ENCODE measurements around the gene MORN1. TPM values are rescaled to one million over a fixed set of nuclear protein-coding genes. Genes with fewer than 3 reads are reported as not detected.

The MORN1 gene
- total RNA-seq, 6 experiments from 2014 or later: 3.1 to 7.1 (median 4.5) TPM

GRCh38 chr1:2419416-2419815 lies 28.1 kb upstream of the MORN1 start:
- TF ChIP-seq CTCF (IDR thresholded peaks at IDR 0.05) (no peak), POLR2A (IDR thresholded peaks at IDR 0.05) (no peak)
- intact Hi-C loops (cut with DNase I): loop anchor here in 1 of 2 donors (5.0 kb wide), 1 partner anchor 128 kb away; no protein-coding TSS in a partner anchor
- DNase-seq: no peak
- H3K27ac ChIP-seq: no peak overlapping the region
- H3K4me3 ChIP-seq: no peak overlapping the region
- no peaks in the 10 kb centered on the region for H3K36me3 ChIP-seq
- H3K9me3 ChIP-seq: no peaks in the 10 kb centered on the region
- WGBS (ENCODE audit: insufficient coverage, low coverage, low lambda C conversion rate, missing lambda C conversion rate): no CpG with 5 or more reads among the region's 16 CpGs
- no peaks in the 10 kb centered on the region for H3K27me3 ChIP-seq
- peaks cover 0 to 2% (median 0%) of the 10 kb centered on the region in 4 donors for H3K4me1 ChIP-seq
- ATAC-seq: no peak

DNA sequence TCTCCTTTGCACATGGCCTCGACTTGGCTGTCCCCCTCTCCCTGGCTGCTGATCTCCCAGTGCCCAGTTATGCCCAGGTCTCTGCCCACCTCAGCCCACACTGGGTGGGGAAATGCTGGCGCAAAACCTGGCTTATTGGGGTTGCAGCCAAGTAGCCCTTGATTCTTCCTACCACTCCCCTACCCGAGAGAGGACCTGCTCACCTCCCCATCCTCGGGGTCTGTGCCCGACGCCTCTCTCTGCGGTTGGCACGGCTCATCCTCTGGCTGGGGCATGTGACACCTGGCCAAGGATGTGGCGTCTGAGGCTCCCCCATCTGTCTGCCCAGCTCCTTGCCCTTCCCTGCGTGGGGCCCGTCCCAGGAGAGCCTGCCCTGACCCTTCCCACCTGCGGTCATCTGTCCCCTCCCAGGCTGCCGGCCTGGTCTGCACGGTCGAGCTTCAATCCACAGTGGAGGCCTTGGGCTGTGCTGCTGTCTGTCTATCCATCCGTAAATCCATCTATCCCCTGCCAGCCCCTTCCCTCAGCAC lies 27.5 kb upstream of the MORN1 start:
- Histone ChIP-seq H3K27me3 (no peaks in the 10 kb centered on the region), H3K9me3 (no peaks in the 10 kb centered on the region), H3K36me3 (no peaks in the 10 kb centered on the region), H3K27ac (no peak overlapping the region), H3K4me1 (peaks cover 0 to 8% (median 2%) of the 10 kb centered on the region in 4 donors), H3K4me3 (no peak overlapping the region)
- WGBS (ENCODE audit: insufficient coverage, low coverage, low lambda C conversion rate, missing lambda C conversion rate): 50% methylated on average over 10 of the region's 16 CpGs
- DNase-seq (no peak), ATAC-seq (no peak)
- TF ChIP-seq CTCF (IDR thresholded peaks at IDR 0.05) (no peak), POLR2A (IDR thresholded peaks at IDR 0.05) (no peak)
- intact Hi-C loops (cut with DNase I): loop anchor here in 1 of 2 donors (5.0 kb wide), 1 partner anchor 128 kb away; no protein-coding TSS in a partner anchor

DNA sequence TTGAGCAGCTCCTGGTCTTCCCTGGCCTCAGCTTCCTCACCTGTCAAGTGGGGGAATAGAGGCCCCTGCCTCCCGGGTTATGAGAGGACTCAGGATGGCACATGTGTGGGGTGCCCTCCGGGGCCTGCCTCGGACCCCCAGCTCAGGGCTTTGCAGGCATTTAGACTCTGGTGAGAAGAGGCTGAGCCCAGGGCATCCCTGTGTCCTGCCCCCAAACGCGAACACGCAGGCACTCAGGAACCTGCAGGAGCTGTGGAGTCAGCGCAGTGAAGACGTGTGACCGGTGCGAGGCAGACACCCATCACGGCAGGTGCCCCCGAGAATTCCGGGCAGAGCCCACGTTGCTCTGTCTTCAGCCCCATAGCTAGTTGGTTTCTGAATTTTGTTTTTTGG lies 26.5 kb upstream of the MORN1 start:
- H3K4me1 ChIP-seq: peaks cover 0 to 13% (median 5%) of the 10 kb centered on the region in 4 donors
- no peaks in the 10 kb centered on the region for H3K36me3 ChIP-seq
- H3K27ac ChIP-seq: no peak overlapping the region
- H3K27me3 ChIP-seq: no peaks in the 10 kb centered on the region
- no peak for TF ChIP-seq POLR2A (IDR thresholded peaks at IDR 0.05)
- no peak for TF ChIP-seq CTCF (IDR thresholded peaks at IDR 0.05)
- no peak overlapping the region for H3K4me3 ChIP-seq
- no peaks in the 10 kb centered on the region for H3K9me3 ChIP-seq
- DNase-seq: no peak
- WGBS (ENCODE audit: insufficient coverage, low coverage, low lambda C conversion rate, missing lambda C conversion rate): 64% methylated on average over 6 of the region's 14 CpGs
- no peak for ATAC-seq
- intact Hi-C loops (cut with DNase I): loop anchor here in 1 of 2 donors (5.0 kb wide), 1 partner anchor 129 kb away; no protein-coding TSS in a partner anchor

GRCh38 chr1:2417083-2417832 lies 25.9 kb upstream of the MORN1 start:
- no peak for TF ChIP-seq CTCF (IDR thresholded peaks at IDR 0.05)
- TF ChIP-seq POLR2A (IDR thresholded peaks at IDR 0.05): no peak
- peaks cover 0 to 13% (median 5%) of the 10 kb centered on the region in 4 donors for H3K4me1 ChIP-seq
- H3K9me3 ChIP-seq: no peaks in the 10 kb centered on the region
- H3K36me3 ChIP-seq: no peaks in the 10 kb centered on the region
- no peak overlapping the region for H3K27ac ChIP-seq
- no peak for ATAC-seq
- no peak overlapping the region for H3K4me3 ChIP-seq
- no peaks in the 10 kb centered on the region for H3K27me3 ChIP-seq
- DNase-seq: no peak
- 72% methylated on average over 2 of the region's 13 CpGs for WGBS (ENCODE audit: insufficient coverage, low coverage, low lambda C conversion rate, missing lambda C conversion rate)
- intact Hi-C loops (cut with DNase I): loop anchor here in 1 of 2 donors (5.0 kb wide), 1 partner anchor 130 kb away; no protein-coding TSS in a partner anchor

Data from right lobe of liver (tissue), 6 donors.